OCI-LY7 (cell line): ENCODE measurements around the gene SUCNR1. TPM values are rescaled to one million over a fixed set of nuclear protein-coding genes. Genes with fewer than 3 reads are reported as not detected.

Source experiments
- BruUV-seq: library from RNA; stranded (reverse); fragments of 400-500 nt; replicated peaks from 2 replicates; lab custom pipeline; 2021; lab: Mats Ljungman, UMichigan
- CTCF ChIA-PET: fragments of 300-600 bp; sonication (Branson Sonifier 250); formaldehyde crosslinking; loops from one replicate; lab custom pipeline; 2022; ENCODE audit warnings: antibody characterized with exemption; ENCODE audit not compliant: unreplicated experiment; lab: Charles Lee
- POLR2A ChIA-PET: fragments of 300-600 bp; sonication (Branson Sonifier 250); formaldehyde crosslinking; loops from one replicate; lab custom pipeline; 2022; ENCODE audit warnings: antibody characterized with exemption; lab: Charles Lee
- DNase-seq: peaks from one replicate; pipeline ENCODE4 v3.0.0-alpha.2; 2015; ENCODE audit warnings: low spot score
- H2AFZ ChIP-seq: fragments of 200-600 bp; sonication (generic), shearing (Covaris generic); 2 replicates; pipeline ENCODE4 v1.6.1; 2014; ENCODE audit warnings: mild to moderate bottlenecking, antibody characterized with exemption, low read length, moderate library complexity
- H3K27ac ChIP-seq: fragments of 200-600 bp; sonication (generic); 2 replicates; pipeline ENCODE4 v1.5.1; 2014; ENCODE audit warnings: mixed run types, low read depth, mild to moderate bottlenecking, moderate library complexity, low read length, inconsistent platforms; ENCODE audit not compliant: poor library complexity, severe bottlenecking
- H3K36me3 ChIP-seq: fragments of 200-600 bp; sonication (generic); 2 replicates; pipeline ENCODE4 v1.6.1; 2014; ENCODE audit warnings: mild to moderate bottlenecking, antibody characterized with exemption, low read length, moderate library complexity, mixed read lengths; ENCODE audit not compliant: insufficient read depth
- H3K4me1 ChIP-seq: fragments of 200-600 bp; sonication (generic); 2 replicates; pipeline ENCODE4 v1.5.1; 2014; ENCODE audit warnings: mild to moderate bottlenecking, low read length; ENCODE audit not compliant: insufficient read depth, poor library complexity, severe bottlenecking
- H3K4me2 ChIP-seq: fragments of 200-600 bp; sonication (generic); 2 replicates; pipeline ENCODE4 v1.6.1; 2014; ENCODE audit warnings: mild to moderate bottlenecking, low read length
- H3K4me3 ChIP-seq: fragments of 200-600 bp; sonication (generic); 2 replicates; pipeline ENCODE4 v1.5.1; 2014; ENCODE audit warnings: mild to moderate bottlenecking, low read depth, low read length; ENCODE audit not compliant: poor library complexity, severe bottlenecking
- H3K79me2 ChIP-seq: fragments of 200-600 bp; sonication (generic); 2 replicates; pipeline ENCODE4 v1.6.1; 2016; ENCODE audit warnings: low read depth, mild to moderate bottlenecking, low read length, moderate library complexity, mixed read lengths; ENCODE audit not compliant: insufficient read depth
- H3K9me2 ChIP-seq: fragments of 200-600 bp; sonication (generic); 2 replicates; pipeline ENCODE4 v1.6.1; 2016; ENCODE audit warnings: mild to moderate bottlenecking, low read length, mixed read lengths; ENCODE audit not compliant: insufficient read depth
- H3K9me3 ChIP-seq: fragments of 200-600 bp; sonication (generic); 2 replicates; pipeline ENCODE4 v1.6.1; 2014; ENCODE audit warnings: mild to moderate bottlenecking, mixed run types, low read length, mixed read lengths
- H4K20me1 ChIP-seq: fragments of 200-600 bp; sonication (generic); 2 replicates; pipeline ENCODE4 v1.6.1; 2014; ENCODE audit warnings: mild to moderate bottlenecking, antibody characterized with exemption, low read length, moderate library complexity, mixed read lengths; ENCODE audit not compliant: insufficient read depth
- CTCF ChIP-seq: fragments of 200-600 bp; sonication (generic); conservative IDR thresholded peaks from 2 replicates; pipeline ENCODE4 v1.5.1; 2014; ENCODE audit warnings: mild to moderate bottlenecking, antibody characterized with exemption, low read length, moderate library complexity, mixed read lengths
- EZH2phosphoT487 ChIP-seq: fragments of 200-600 bp; sonication (generic); IDR thresholded peaks from 2 replicates; pipeline ENCODE4 v1.6.1; 2018; ENCODE audit warnings: low read depth, borderline replicate concordance, mild to moderate bottlenecking, mixed run types, antibody characterized with exemption, low read length, moderate library complexity, mixed read lengths
- intact Hi-C: fragments of 100-400 bp; cut with micrococcal nuclease; formaldehyde crosslinking; loops from one replicate; pipeline ENCODE4 v1.10.0; 2022; ENCODE audit not compliant: unreplicated experiment
- total RNA-seq, 2 experiments: library from RNA; depleted of rRNA in 1 of 2; stranded (reverse); fragments of >200 nt in 1 of 2; shearing (Covaris generic) in 1 of 2; gene quantifications; 2 replicates each; pipeline ENCODE4 v1.2.3, GENCODE V29; 2014 to 2022

SUCNR1 gene
- total RNA-seq, 2 experiments from 2014 or later: not detected

- Histone ChIP-seq H3K9me3 (no peaks in the 10 kb centered on the region), H4K20me1 (no peaks in the 10 kb centered on the region), H3K9me2 (no peaks in the 10 kb centered on the region), H2AFZ (no peak overlapping the region), H3K79me2 (no peaks in the 10 kb centered on the region), H3K4me2 (no peak overlapping the region), H3K4me1 (no peaks in the 10 kb centered on the region), H3K36me3 (no peaks in the 10 kb centered on the region), H3K27ac (no peak overlapping the region), H3K4me3 (no peak overlapping the region)
- ChIA-PET POLR2A (interaction anchor here (0.6 to 1.8 kb wide), 2 partner anchors 43 to 214 kb away, joined by 3 to 4 read pairs; no protein-coding TSS in a partner anchor), CTCF (no interaction called here)
- intact Hi-C loops: no loop called here
- TF ChIP-seq EZH2phosphoT487 (no peak), CTCF (no peak)
- no TSS peak for BruUV-seq
- DNase-seq: no peak
Measured at GRCh38 chr3:151877269-151877668, 3.8 kb downstream of the SUCNR1 start.

GRCh38 chr3:151878465-151878864 is 5.0 kb downstream of the SUCNR1 start:
- Histone ChIP-seq H4K20me1 (no peaks in the 10 kb centered on the region), H3K9me3 (no peaks in the 10 kb centered on the region), H3K9me2 (no peaks in the 10 kb centered on the region), H3K27ac (no peak overlapping the region), H3K4me1 (no peaks in the 10 kb centered on the region), H2AFZ (no peak overlapping the region), H3K79me2 (no peaks in the 10 kb centered on the region), H3K4me3 (no peak overlapping the region), H3K36me3 (no peaks in the 10 kb centered on the region), H3K4me2 (no peak overlapping the region)
- BruUV-seq: no TSS peak
- POLR2A ChIA-PET: no interaction called here
- no peak for DNase-seq
- intact Hi-C loops: no loop called here
- CTCF ChIA-PET: no interaction called here
- TF ChIP-seq EZH2phosphoT487 (no peak), CTCF (no peak)

- Histone ChIP-seq H3K9me2 (no peaks in the 10 kb centered on the region), H3K36me3 (no peaks in the 10 kb centered on the region), H3K27ac (no peak overlapping the region), H2AFZ (no peak overlapping the region), H3K4me3 (no peak overlapping the region), H3K4me1 (no peaks in the 10 kb centered on the region), H3K9me3 (no peaks in the 10 kb centered on the region), H3K79me2 (no peaks in the 10 kb centered on the region), H3K4me2 (no peak overlapping the region), H4K20me1 (no peaks in the 10 kb centered on the region)
- no TSS peak for BruUV-seq
- TF ChIP-seq EZH2phosphoT487 (no peak), CTCF (no peak)
- ChIA-PET POLR2A (no interaction called here), CTCF (no interaction called here)
- intact Hi-C loops: no loop called here
- DNase-seq: no peak
Measured at GRCh38 chr3:151879037-151879436, 5.6 kb downstream of the SUCNR1 start.
